ENCODE results near the gene NRG3.

Gene NRG3

DNA sequence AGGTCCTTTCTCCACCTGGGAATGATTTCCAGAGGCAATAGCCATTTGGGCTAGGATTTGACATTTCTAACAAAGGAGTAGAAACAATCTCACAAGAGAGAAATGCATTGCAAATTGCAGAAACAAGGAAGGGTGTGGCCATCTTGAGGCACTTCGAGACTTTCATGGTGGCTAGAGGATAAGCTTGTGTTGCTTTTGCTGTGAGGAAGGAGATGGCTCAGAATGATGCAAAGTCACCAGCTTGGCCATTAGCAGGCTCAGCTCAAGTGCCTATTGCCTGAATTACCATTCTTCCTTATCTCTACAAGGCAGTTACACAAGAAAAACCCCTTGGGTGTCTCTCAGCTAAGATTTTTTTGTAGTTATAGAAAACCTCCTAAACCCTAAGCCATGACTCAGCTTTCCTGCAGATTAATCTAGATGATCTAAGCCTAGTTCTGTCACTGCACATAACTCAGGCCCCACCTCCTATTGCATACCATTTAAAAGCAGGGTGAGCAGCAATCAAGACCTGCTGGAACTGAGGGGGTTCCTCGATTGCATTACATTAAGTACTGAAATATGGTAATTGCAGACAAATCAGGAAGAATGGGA is 683.1 kb downstream of the NRG3 start:
- no peak overlapping the region for H3K27ac ChIP-seq (ENCODE audit: low read length)
- H3K9ac ChIP-seq (ENCODE audit: low read depth, low read length), result no peak overlapping the region
- no peaks in the 10 kb centered on the region for H3K4me1 ChIP-seq (ENCODE audit: insufficient read depth, low read length)
- H3K36me3 ChIP-seq (ENCODE audit: insufficient read depth, low read depth, low read length), result no peaks in the 10 kb centered on the region
- no peak overlapping the region for H3K4me3 ChIP-seq (ENCODE audit: low read length)
- H3K9me3 ChIP-seq (ENCODE audit: insufficient read depth, low read depth, low read length), result no peaks in the 10 kb centered on the region
- no peaks in the 10 kb centered on the region for H3K27me3 ChIP-seq (ENCODE audit: insufficient read depth, low read length)

GRCh38 chr10:82564353-82565196 is 689.6 kb downstream of the NRG3 start:
- Histone ChIP-seq H3K4me3 (ENCODE audit: low read length) (no peak overlapping the region), H3K9ac (ENCODE audit: low read depth, low read length) (no peak overlapping the region), H3K9me3 (ENCODE audit: insufficient read depth, low read depth, low read length) (no peaks in the 10 kb centered on the region), H3K27me3 (ENCODE audit: insufficient read depth, low read length) (no peaks in the 10 kb centered on the region), H3K36me3 (ENCODE audit: insufficient read depth, low read depth, low read length) (no peaks in the 10 kb centered on the region), H3K4me1 (ENCODE audit: insufficient read depth, low read length) (no peaks in the 10 kb centered on the region), H3K27ac (ENCODE audit: low read length) (no peak overlapping the region)

DNA sequence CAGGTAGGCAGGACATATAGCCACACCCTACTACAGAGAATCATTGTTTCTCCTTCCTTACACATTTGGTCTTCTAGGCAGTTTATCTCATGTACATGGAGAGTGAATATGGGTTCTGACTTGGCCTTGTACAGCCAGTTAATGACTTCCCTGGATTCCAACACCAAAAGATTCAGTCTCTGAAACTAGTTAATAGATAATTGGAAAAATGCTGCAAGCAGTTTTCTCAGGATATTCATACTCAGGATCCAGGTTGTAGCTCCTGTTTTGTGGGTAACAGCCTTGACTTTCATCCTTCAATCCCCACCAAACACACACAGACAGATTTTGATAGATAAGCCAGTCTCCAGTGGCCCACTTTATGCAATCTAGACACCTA is 690.2 kb downstream of the NRG3 start:
- Histone ChIP-seq H3K36me3 (ENCODE audit: insufficient read depth, low read depth, low read length) (no peaks in the 10 kb centered on the region), H3K27me3 (ENCODE audit: insufficient read depth, low read length) (no peaks in the 10 kb centered on the region), H3K4me1 (ENCODE audit: insufficient read depth, low read length) (no peaks in the 10 kb centered on the region), H3K9ac (ENCODE audit: low read depth, low read length) (no peak overlapping the region), H3K9me3 (ENCODE audit: insufficient read depth, low read depth, low read length) (no peaks in the 10 kb centered on the region), H3K4me3 (ENCODE audit: low read length) (no peak overlapping the region), H3K27ac (ENCODE audit: low read length) (no peak overlapping the region)

DNA sequence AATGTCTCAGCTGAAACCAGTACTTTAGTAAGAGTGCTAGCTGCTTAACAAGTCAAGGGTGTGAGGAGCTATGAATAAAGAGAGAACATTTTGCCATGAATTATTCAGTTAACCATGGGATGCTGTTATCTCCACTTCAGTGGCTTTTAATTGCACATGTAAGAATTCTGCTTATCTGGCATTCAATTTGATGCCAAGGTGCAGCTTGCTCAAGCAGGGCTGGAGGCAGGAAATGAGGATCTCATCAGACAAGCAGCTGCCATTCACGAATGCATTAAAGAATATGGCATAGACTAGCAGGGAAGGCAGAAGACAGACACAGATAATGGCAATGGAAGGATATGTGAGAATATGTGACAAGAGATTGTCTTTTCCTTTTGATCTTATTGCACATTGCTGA is 697.8 kb downstream of the NRG3 start:
- H3K4me3 ChIP-seq (ENCODE audit: low read length), result no peak overlapping the region
- H3K36me3 ChIP-seq (ENCODE audit: insufficient read depth, low read depth, low read length), result no peaks in the 10 kb centered on the region
- peaks cover 9% of the 10 kb centered on the region; the same call in 1 of the 2 replicates for H3K4me1 ChIP-seq (ENCODE audit: insufficient read depth, low read length)
- H3K27me3 ChIP-seq (ENCODE audit: insufficient read depth, low read length), result no peaks in the 10 kb centered on the region
- H3K9me3 ChIP-seq (ENCODE audit: insufficient read depth, low read depth, low read length), result no peaks in the 10 kb centered on the region
- H3K27ac ChIP-seq (ENCODE audit: low read length), result no peak overlapping the region
- no peak overlapping the region for H3K9ac ChIP-seq (ENCODE audit: low read depth, low read length)

- peaks cover 9% of the 10 kb centered on the region; the same call in 1 of the 2 replicates for H3K4me1 ChIP-seq (ENCODE audit: insufficient read depth, low read length)
- H3K36me3 ChIP-seq (ENCODE audit: insufficient read depth, low read depth, low read length), result no peaks in the 10 kb centered on the region
- no peak overlapping the region for H3K4me3 ChIP-seq (ENCODE audit: low read length)
- no peak overlapping the region for H3K27ac ChIP-seq (ENCODE audit: low read length)
- H3K9ac ChIP-seq (ENCODE audit: low read depth, low read length), result no peak overlapping the region
- no peaks in the 10 kb centered on the region for H3K9me3 ChIP-seq (ENCODE audit: insufficient read depth, low read depth, low read length)
- no peaks in the 10 kb centered on the region for H3K27me3 ChIP-seq (ENCODE audit: insufficient read depth, low read length)
Measured at GRCh38 chr10:82574081-82574480, 699.1 kb downstream of the NRG3 start.

DNA sequence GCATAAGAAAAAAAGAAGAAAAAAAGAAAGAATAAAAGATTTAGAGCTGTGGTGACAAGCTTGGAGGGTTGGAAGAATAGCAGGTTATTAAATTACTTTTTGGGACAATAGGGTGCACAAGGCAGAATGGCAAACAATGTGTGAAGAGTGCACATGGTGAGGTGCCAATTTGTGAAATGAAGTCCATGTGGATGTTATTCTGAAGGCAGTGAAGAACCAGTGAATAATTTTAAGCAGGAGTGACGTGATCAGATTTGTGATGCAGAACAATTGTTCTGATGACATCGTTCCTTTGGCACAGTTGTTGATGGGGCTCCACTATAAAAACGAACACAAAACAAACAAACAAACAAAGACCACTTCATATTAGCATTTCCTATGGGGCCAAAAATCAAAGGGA is 700.3 kb downstream of the NRG3 start:
- H3K4me1 ChIP-seq (ENCODE audit: insufficient read depth, low read length), result peaks cover 9% of the 10 kb centered on the region; the same call in 1 of the 2 replicates
- no peak overlapping the region for H3K9ac ChIP-seq (ENCODE audit: low read depth, low read length)
- no peak overlapping the region for H3K27ac ChIP-seq (ENCODE audit: low read length)
- H3K9me3 ChIP-seq (ENCODE audit: insufficient read depth, low read depth, low read length), result no peaks in the 10 kb centered on the region
- no peaks in the 10 kb centered on the region for H3K36me3 ChIP-seq (ENCODE audit: insufficient read depth, low read depth, low read length)
- H3K27me3 ChIP-seq (ENCODE audit: insufficient read depth, low read length), result no peaks in the 10 kb centered on the region
- H3K4me3 ChIP-seq (ENCODE audit: low read length), result no peak overlapping the region

DNA sequence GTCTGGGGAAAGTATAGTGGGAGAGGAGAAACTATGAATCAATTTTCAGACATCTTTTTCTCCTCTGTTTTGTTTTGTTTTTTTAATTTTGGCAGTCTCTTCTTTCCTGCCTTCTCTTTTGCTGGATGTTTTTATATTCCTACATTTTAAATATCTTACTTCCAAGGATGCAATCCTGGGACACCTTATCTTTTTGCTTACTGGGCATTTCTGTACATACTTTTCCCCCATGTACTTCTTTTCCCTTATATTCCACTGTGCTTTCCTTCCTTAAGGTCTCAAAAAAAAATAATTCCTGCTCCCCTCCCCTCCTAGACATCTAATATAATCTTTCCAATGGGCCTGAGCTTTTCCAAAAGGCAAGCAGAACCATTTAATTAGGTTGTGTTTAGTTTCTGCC is 701.1 kb downstream of the NRG3 start:
- no peak overlapping the region for H3K27ac ChIP-seq (ENCODE audit: low read length)
- H3K27me3 ChIP-seq (ENCODE audit: insufficient read depth, low read length), result no peaks in the 10 kb centered on the region
- no peak overlapping the region for H3K4me3 ChIP-seq (ENCODE audit: low read length)
- no peaks in the 10 kb centered on the region for H3K9me3 ChIP-seq (ENCODE audit: insufficient read depth, low read depth, low read length)
- H3K4me1 ChIP-seq (ENCODE audit: insufficient read depth, low read length), result peaks cover 9% of the 10 kb centered on the region; the same call in 1 of the 2 replicates
- H3K9ac ChIP-seq (ENCODE audit: low read depth, low read length), result no peak overlapping the region
- H3K36me3 ChIP-seq (ENCODE audit: insufficient read depth, low read depth, low read length), result no peaks in the 10 kb centered on the region

GRCh38 chr10:82581940-82582339 is 706.9 kb downstream of the NRG3 start:
- H3K27me3 ChIP-seq (ENCODE audit: insufficient read depth, low read length), result no peaks in the 10 kb centered on the region
- no peak overlapping the region for H3K27ac ChIP-seq (ENCODE audit: low read length)
- H3K4me1 ChIP-seq (ENCODE audit: insufficient read depth, low read length), result no peaks in the 10 kb centered on the region
- no peaks in the 10 kb centered on the region for H3K9me3 ChIP-seq (ENCODE audit: insufficient read depth, low read depth, low read length)
- no peak overlapping the region for H3K9ac ChIP-seq (ENCODE audit: low read depth, low read length)
- H3K4me3 ChIP-seq (ENCODE audit: low read length), result no peak overlapping the region
- no peaks in the 10 kb centered on the region for H3K36me3 ChIP-seq (ENCODE audit: insufficient read depth, low read depth, low read length)

DNA sequence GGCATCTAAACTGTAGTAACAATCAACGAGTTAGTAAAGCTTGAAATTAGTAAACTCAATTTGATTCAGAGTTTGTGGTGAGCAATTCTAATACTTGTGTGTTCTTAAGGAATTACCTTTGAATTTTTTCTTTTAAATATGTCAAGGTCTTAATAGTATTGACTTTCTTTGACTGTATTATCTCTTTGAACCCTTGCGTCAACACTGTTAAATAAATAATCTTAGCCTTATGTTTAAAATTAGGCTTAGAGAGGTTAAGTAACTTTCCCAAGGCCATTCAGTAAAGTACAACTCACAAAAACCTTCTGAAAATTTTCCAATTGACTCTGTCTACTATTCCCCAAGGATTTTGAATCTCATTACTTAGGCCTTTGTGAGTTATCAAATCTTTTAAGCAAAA is 716.4 kb downstream of the NRG3 start:
- Histone ChIP-seq H3K36me3 (ENCODE audit: insufficient read depth, low read depth, low read length) (no peaks in the 10 kb centered on the region), H3K4me1 (ENCODE audit: insufficient read depth, low read length) (peaks cover 4% of the 10 kb centered on the region; the same call in 1 of the 2 replicates), H3K27me3 (ENCODE audit: insufficient read depth, low read length) (no peaks in the 10 kb centered on the region), H3K4me3 (ENCODE audit: low read length) (no peak overlapping the region), H3K9ac (ENCODE audit: low read depth, low read length) (no peak overlapping the region), H3K9me3 (ENCODE audit: insufficient read depth, low read depth, low read length) (no peaks in the 10 kb centered on the region), H3K27ac (ENCODE audit: low read length) (no peak overlapping the region)

- Histone ChIP-seq H3K36me3 (ENCODE audit: insufficient read depth, low read depth, low read length) (no peaks in the 10 kb centered on the region), H3K9ac (ENCODE audit: low read depth, low read length) (no peak overlapping the region), H3K4me1 (ENCODE audit: insufficient read depth, low read length) (peaks cover 4% of the 10 kb centered on the region; the same call in 1 of the 2 replicates)
Measured at GRCh38 chr10:82597840-82598239, 722.8 kb downstream of the NRG3 start.

GRCh38 chr10:82609845-82610244 is 734.9 kb downstream of the NRG3 start:
- H3K4me3 ChIP-seq (ENCODE audit: low read length), result no peak overlapping the region
- H3K4me1 ChIP-seq (ENCODE audit: insufficient read depth, low read length), result peaks cover 12% of the 10 kb centered on the region; the same call in 1 of the 2 replicates
- H3K9ac ChIP-seq (ENCODE audit: low read depth, low read length), result no peak overlapping the region
- no peaks in the 10 kb centered on the region for H3K27me3 ChIP-seq (ENCODE audit: insufficient read depth, low read length)
- no peaks in the 10 kb centered on the region for H3K9me3 ChIP-seq (ENCODE audit: insufficient read depth, low read depth, low read length)
- no peak overlapping the region for H3K27ac ChIP-seq (ENCODE audit: low read length)
- H3K36me3 ChIP-seq (ENCODE audit: insufficient read depth, low read depth, low read length), result no peaks in the 10 kb centered on the region

More at GRCh38 chr10:82597840-82598239, 722.8 kb downstream of the NRG3 start:
- Histone ChIP-seq H3K4me3 (ENCODE audit: low read length) (no peak overlapping the region), H3K27me3 (ENCODE audit: insufficient read depth, low read length) (no peaks in the 10 kb centered on the region), H3K27ac (ENCODE audit: low read length) (no peak overlapping the region), H3K9me3 (ENCODE audit: insufficient read depth, low read depth, low read length) (no peaks in the 10 kb centered on the region)

- H3K36me3 ChIP-seq (ENCODE audit: insufficient read depth, low read depth, low read length), result no peaks in the 10 kb centered on the region
- no peaks in the 10 kb centered on the region for H3K27me3 ChIP-seq (ENCODE audit: insufficient read depth, low read length)
- no peaks in the 10 kb centered on the region for H3K4me1 ChIP-seq (ENCODE audit: insufficient read depth, low read length)
- H3K9ac ChIP-seq (ENCODE audit: low read depth, low read length), result no peak overlapping the region
- H3K27ac ChIP-seq (ENCODE audit: low read length), result no peak overlapping the region
- no peak overlapping the region for H3K4me3 ChIP-seq (ENCODE audit: low read length)
- no peaks in the 10 kb centered on the region; the same call in 1 of the 2 replicates for H3K9me3 ChIP-seq (ENCODE audit: insufficient read depth, low read depth, low read length)
Measured at GRCh38 chr10:82618007-82618406, 743.0 kb downstream of the NRG3 start.

Measured in iPS-20b (cell line).